Measurements from ENCODE around the gene FEZF1.

The FEZF1 gene

DNA sequence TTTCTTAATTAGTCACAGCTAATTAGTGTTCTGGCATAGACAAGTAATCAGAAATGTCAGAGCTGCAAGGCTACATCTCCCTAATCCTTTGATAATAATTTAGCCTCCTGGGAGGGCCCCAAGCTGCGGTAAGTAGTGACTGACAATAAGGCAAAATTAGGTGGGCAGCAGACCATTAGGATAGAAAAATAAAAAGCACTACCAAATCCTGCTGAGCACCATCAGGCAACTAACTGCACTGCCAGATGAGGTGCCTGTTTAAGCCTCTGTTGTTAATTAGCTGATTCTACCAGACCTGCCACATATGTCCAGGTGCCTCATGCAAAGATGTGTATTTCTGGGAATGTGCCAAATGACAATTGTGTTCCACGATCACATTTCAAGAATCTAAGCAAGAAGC, 32.5 kb upstream of the FEZF1 start:
- Histone ChIP-seq H3K4me3 (replicated peaks; ENCODE audit: insufficient read depth, low read length) (no peak overlapping the region), H3K27me3 (ENCODE audit: insufficient read depth, poor library complexity, severe bottlenecking) (no peaks in the 10 kb centered on the region), H3K27ac (replicated peaks) (no peak overlapping the region)
- TF ChIP-seq GABPA (IDR thresholded peaks at IDR 0.05; ENCODE audit: low read depth) (no peak), REST (IDR thresholded peaks at IDR 0.05; ENCODE audit: insufficient replicate concordance, low read depth) (no peak), SPI1 (IDR thresholded peaks at IDR 0.05; ENCODE audit: borderline replicate concordance, low read depth) (no peak), POLR2AphosphoS5 (IDR thresholded peaks at IDR 0.05; ENCODE audit: low read depth) (no peak)
- TF ChIP-seq, protein P1, sequence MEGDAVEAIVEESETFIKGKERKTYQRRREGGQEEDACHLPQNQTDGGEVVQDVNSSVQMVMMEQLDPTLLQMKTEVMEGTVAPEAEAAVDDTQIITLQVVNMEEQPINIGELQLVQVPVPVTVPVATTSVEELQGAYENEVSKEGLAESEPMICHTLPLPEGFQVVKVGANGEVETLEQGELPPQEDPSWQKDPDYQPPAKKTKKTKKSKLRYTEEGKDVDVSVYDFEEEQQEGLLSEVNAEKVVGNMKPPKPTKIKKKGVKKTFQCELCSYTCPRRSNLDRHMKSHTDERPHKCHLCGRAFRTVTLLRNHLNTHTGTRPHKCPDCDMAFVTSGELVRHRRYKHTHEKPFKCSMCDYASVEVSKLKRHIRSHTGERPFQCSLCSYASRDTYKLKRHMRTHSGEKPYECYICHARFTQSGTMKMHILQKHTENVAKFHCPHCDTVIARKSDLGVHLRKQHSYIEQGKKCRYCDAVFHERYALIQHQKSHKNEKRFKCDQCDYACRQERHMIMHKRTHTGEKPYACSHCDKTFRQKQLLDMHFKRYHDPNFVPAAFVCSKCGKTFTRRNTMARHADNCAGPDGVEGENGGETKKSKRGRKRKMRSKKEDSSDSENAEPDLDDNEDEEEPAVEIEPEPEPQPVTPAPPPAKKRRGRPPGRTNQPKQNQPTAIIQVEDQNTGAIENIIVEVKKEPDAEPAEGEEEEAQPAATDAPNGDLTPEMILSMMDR (IDR thresholded peaks at IDR 0.05; ENCODE audit: insufficient read depth, low read length) = no peak
- DNase-seq (ENCODE audit: low read depth in 1 of 2, low spot score in 1 of 2) = no peak

- no peak overlapping the region for H3K27ac ChIP-seq (replicated peaks)
- TF ChIP-seq POLR2AphosphoS5 (IDR thresholded peaks at IDR 0.05; ENCODE audit: low read depth) = no peak
- no peak for TF ChIP-seq REST (IDR thresholded peaks at IDR 0.05; ENCODE audit: insufficient replicate concordance, low read depth)
- TF ChIP-seq SPI1 (IDR thresholded peaks at IDR 0.05; ENCODE audit: borderline replicate concordance, low read depth) = no peak
- TF ChIP-seq, protein P1 (IDR thresholded peaks at IDR 0.05; ENCODE audit: insufficient read depth, low read length) = no peak
- no peak for TF ChIP-seq GABPA (IDR thresholded peaks at IDR 0.05; ENCODE audit: low read depth)
These were observed 24.7 kb upstream of the FEZF1 start for GRCh38 chr7:122329145-122329802.

DNA sequence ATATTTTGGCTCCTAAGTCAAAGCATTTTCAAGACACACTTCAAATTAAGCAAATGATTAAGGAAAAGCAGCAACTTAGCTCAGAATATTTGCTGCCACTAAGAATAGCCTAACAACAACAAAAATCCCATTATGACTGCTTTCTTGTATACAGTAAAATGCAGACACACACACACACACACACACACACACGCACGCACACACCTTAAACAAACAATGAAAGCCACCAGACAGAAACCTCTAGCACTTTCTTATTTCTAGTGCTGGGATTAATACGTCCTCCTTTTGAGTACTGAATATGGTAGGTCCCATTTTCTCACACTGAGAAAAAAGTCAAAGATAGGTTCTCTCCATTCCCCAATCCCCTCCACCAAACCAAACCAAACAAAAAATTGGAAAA, 23.4 kb upstream of the FEZF1 start:
- DNase-seq (ENCODE audit: low read depth in 1 of 2, low spot score in 1 of 2) = no peak
- Histone ChIP-seq H3K27me3 (ENCODE audit: insufficient read depth, poor library complexity, severe bottlenecking) (no peaks in the 10 kb centered on the region), H3K27ac (replicated peaks) (no peak overlapping the region), H3K4me3 (replicated peaks; ENCODE audit: insufficient read depth, low read length) (no peak overlapping the region)
- TF ChIP-seq GABPA (IDR thresholded peaks at IDR 0.05; ENCODE audit: low read depth) = no peak
- TF ChIP-seq REST (IDR thresholded peaks at IDR 0.05; ENCODE audit: insufficient replicate concordance, low read depth) = no peak
- no peak for TF ChIP-seq POLR2AphosphoS5 (IDR thresholded peaks at IDR 0.05; ENCODE audit: low read depth)
- TF ChIP-seq, protein P1 (IDR thresholded peaks at IDR 0.05; ENCODE audit: insufficient read depth, low read length) = no peak
- TF ChIP-seq SPI1 (IDR thresholded peaks at IDR 0.05; ENCODE audit: borderline replicate concordance, low read depth) = no peak

More at GRCh38 chr7:122329145-122329802, 24.7 kb upstream of the FEZF1 start:
- no peaks in the 10 kb centered on the region for H3K27me3 ChIP-seq (ENCODE audit: insufficient read depth, poor library complexity, severe bottlenecking)
- DNase-seq (ENCODE audit: low read depth in 1 of 2, low spot score in 1 of 2) = no peak
- no peak overlapping the region for H3K4me3 ChIP-seq (replicated peaks; ENCODE audit: insufficient read depth, low read length)
